HG03139 (cell line): Measurements from ENCODE around the gene ADAM11.

ENCODE experiments used
- ATAC-seq: cut with Tn5 transposase; IDR thresholded peaks from one replicate; pipeline ENCODE4 v1.9.1; 2021; ENCODE audit not compliant: unreplicated experiment

The ADAM11 gene

GRCh38 chr17:44757045-44757917, 1.5 kb upstream of the ADAM11 start:
- no peak for ATAC-seq

- ATAC-seq, result no peak
These were observed 822 bp upstream of the ADAM11 start for GRCh38 chr17:44757918-44758413.

- ATAC-seq, result no peak
These were observed 513 bp downstream of the ADAM11 start for GRCh38 chr17:44759086-44759915.

GRCh38 chr17:44759916-44760243, 1.1 kb downstream of the ADAM11 start:
- ATAC-seq, result no peak

- no peak for ATAC-seq
These were observed 1.9 kb downstream of the ADAM11 start for GRCh38 chr17:44760474-44761308.

- ATAC-seq, result no peak
These were observed 3.4 kb downstream of the ADAM11 start for GRCh38 chr17:44761932-44762810.

- ATAC-seq, result no peak
These were observed 4.4 kb downstream of the ADAM11 start for GRCh38 chr17:44763170-44763569.

- no peak for ATAC-seq
These were observed 7.2 kb downstream of the ADAM11 start for GRCh38 chr17:44765965-44766364.

- ATAC-seq, result no peak
These were observed 7.7 kb downstream of the ADAM11 start for GRCh38 chr17:44766409-44767038.

GRCh38 chr17:44767493-44767892, 8.7 kb downstream of the ADAM11 start:
- no peak for ATAC-seq

GRCh38 chr17:44768505-44769142, 9.8 kb downstream of the ADAM11 start:
- ATAC-seq, result no peak

GRCh38 chr17:44769230-44769629, 10.4 kb downstream of the ADAM11 start:
- no peak for ATAC-seq

- ATAC-seq, result no peak
These were observed 10.9 kb downstream of the ADAM11 start for GRCh38 chr17:44769647-44770084.

GRCh38 chr17:44770166-44770925, 11.6 kb downstream of the ADAM11 start:
- no peak for ATAC-seq

- no peak for ATAC-seq
These were observed 13.7 kb downstream of the ADAM11 start for GRCh38 chr17:44772308-44773045.

- ATAC-seq, result no peak
These were observed 14.4 kb downstream of the ADAM11 start for GRCh38 chr17:44773140-44773539.

GRCh38 chr17:44774271-44775135, 15.7 kb downstream of the ADAM11 start:
- peak; percentile 34 for ATAC-seq
